Mucosa of descending colon (tissue), 3 donors: ENCODE results near the gene FOXP1. TPM values are rescaled to one million over a fixed set of nuclear protein-coding genes. Genes with fewer than 3 reads are reported as not detected.

ENCODE experiments used
- ATAC-seq: fragments of 200-7000 bp; cut with Tn5 transposase; one replicate; pipeline ENCODE4 v1.9.1; 2020; ENCODE audit warnings: mild to moderate bottlenecking, moderate library complexity
- DNase-seq, 3 donors: peaks; one replicate each; pipeline ENCODE4 v3.0.0-alpha.2; 2020
- H3K36me3 ChIP-seq: fragments of 200-600 bp; one replicate; pipeline ENCODE4 v1.8.0; 2021; ENCODE audit warnings: low read depth, mild to moderate bottlenecking
- H3K4me1 ChIP-seq: fragments of 200-600 bp; one replicate; pipeline ENCODE4 v1.8.0; 2021; ENCODE audit warnings: low read depth, mild to moderate bottlenecking
- H3K4me3 ChIP-seq: fragments of 200-600 bp; one replicate; pipeline ENCODE4 v1.8.0; 2021; ENCODE audit warnings: mild to moderate bottlenecking
- H3K9me3 ChIP-seq: fragments of 200-600 bp; one replicate; pipeline ENCODE4 v1.8.0; 2021; ENCODE audit warnings: mild to moderate bottlenecking
- intact Hi-C, 2 donors: fragments of 100-400 bp; cut with DNase I in 1 of 2; cut with micrococcal nuclease in 1 of 2; formaldehyde crosslinking; loops; one replicate each; pipeline versions ENCODE4 v1.11.0 to v1.11.1; 2022; cut with DNase I, micrococcal nuclease
- total RNA-seq, 3 donors: library from RNA; stranded (reverse); fragmentation: NEBNext Ultra II Directional in 2 of 3; extraction: Animal tissue kit (Norgen Biotek cat#: 25700) in 2 of 3; gene quantifications; one replicate each; pipeline versions ENCODE4 v1.2.1 to v1.2.4, GENCODE V29; 2021 to 2023
- TF ChIP-seq, protein P1 (sequence below): fragments of 200-600 bp; IDR thresholded peaks from one replicate; pipeline ENCODE4 v1.8.0; 2022; ENCODE audit warnings: antibody characterized with exemption, mild to moderate bottlenecking
- donor health status: DM: no; HTN: no; CAD: no; lungs with moderate emphysema.
- donor health status: DM: no; HTN: no; CAD: no.
- donor health status: DM: no; HTN: yes; CAD: no.

The FOXP1 gene
- total RNA-seq, 3 donors from 2014 or later = 133 to 217 (median 214) TPM

DNA sequence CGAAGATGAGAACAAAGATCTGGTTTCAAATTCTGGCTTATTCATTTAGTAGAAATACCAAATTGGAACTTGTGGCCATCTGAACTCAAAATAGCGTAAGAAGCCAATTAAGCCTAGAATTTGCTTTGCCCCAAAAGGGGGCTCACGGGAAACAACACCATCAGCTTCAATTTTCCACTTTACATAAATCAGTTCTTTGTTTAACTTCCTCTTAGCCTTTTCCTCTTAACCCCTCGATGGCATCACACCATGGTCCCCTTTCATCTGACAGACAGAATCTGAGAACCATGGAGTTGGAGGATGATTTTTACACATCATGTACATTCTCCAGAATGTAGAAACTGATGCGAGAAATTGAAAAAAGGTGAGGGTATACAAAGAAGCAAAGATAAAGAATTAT is 207.0 kb downstream of the FOXP1 start:
- intact Hi-C loops = no loop called here
- Histone ChIP-seq H3K4me1 (no peaks in the 10 kb centered on the region), H3K9me3 (no peaks in the 10 kb centered on the region), H3K4me3 (no peak overlapping the region), H3K36me3 (no peaks in the 10 kb centered on the region)
- DNase-seq = no peak
- TF ChIP-seq, protein P1, sequence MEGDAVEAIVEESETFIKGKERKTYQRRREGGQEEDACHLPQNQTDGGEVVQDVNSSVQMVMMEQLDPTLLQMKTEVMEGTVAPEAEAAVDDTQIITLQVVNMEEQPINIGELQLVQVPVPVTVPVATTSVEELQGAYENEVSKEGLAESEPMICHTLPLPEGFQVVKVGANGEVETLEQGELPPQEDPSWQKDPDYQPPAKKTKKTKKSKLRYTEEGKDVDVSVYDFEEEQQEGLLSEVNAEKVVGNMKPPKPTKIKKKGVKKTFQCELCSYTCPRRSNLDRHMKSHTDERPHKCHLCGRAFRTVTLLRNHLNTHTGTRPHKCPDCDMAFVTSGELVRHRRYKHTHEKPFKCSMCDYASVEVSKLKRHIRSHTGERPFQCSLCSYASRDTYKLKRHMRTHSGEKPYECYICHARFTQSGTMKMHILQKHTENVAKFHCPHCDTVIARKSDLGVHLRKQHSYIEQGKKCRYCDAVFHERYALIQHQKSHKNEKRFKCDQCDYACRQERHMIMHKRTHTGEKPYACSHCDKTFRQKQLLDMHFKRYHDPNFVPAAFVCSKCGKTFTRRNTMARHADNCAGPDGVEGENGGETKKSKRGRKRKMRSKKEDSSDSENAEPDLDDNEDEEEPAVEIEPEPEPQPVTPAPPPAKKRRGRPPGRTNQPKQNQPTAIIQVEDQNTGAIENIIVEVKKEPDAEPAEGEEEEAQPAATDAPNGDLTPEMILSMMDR = no peak
- ATAC-seq = no peak

DNA sequence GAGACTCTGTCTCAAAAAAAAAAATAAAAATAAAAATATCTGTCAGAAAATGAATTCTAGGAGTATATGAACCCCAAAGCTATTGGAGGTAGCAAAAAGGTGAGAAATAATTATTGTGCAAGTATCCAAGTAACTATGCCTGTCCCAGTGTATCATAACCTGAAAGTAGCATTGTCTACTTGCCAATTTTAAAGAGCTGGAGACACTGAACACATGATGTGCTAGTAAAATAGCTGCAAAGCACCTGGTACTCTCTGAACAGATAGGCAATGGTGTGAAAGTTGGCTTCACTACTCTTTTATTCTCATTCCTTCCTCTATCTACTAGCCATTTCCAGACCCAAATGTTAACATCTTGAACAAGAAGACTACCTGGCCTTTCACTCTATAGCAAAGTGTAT is 208.9 kb downstream of the FOXP1 start:
- DNase-seq (no peak), ATAC-seq (no peak)
- H3K36me3 ChIP-seq = no peaks in the 10 kb centered on the region
- H3K4me3 ChIP-seq = no peak overlapping the region
- H3K4me1 ChIP-seq = no peaks in the 10 kb centered on the region
- TF ChIP-seq, protein P1 = no peak
- intact Hi-C loops = no loop called here
- H3K9me3 ChIP-seq = no peaks in the 10 kb centered on the region

DNA sequence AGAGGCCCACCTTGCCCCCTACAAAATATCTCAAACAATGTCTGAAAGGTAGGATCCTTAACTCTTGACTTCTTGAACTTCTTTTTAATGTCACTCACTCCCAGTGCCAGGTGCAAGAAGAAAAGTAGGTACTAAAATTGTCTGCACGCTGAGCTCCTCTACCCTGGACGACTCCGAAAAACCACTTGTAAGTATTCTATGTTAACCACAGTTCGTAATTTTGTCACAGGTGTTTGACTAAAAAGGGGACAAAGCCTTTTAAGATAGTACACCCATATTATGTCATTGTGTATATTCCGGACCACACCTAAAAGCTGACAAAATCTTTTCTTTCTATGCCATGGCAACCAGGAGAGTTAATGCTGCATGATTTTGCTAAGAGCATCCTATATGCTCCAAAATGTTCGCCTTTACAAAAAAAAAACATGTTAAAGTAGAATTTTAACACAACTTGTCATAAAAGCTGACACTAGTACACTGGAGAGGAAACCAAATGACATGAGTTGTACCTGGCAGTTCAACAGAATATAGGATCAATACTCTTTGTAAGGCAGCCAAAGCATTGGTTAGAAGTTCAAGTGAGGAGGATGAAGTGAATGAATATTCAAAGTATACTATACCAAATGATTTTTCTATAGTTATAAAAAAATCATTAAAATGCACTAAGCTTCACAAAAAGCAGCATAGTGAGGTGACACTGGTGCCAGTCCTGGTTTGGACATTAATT is 210.5 kb downstream of the FOXP1 start:
- Histone ChIP-seq H3K4me3 (no peak overlapping the region), H3K4me1 (no peaks in the 10 kb centered on the region), H3K36me3 (no peaks in the 10 kb centered on the region), H3K9me3 (no peaks in the 10 kb centered on the region)
- TF ChIP-seq, protein P1 = no peak
- intact Hi-C loops = no loop called here
- DNase-seq (no peak), ATAC-seq (peak; percentile 7)

DNA sequence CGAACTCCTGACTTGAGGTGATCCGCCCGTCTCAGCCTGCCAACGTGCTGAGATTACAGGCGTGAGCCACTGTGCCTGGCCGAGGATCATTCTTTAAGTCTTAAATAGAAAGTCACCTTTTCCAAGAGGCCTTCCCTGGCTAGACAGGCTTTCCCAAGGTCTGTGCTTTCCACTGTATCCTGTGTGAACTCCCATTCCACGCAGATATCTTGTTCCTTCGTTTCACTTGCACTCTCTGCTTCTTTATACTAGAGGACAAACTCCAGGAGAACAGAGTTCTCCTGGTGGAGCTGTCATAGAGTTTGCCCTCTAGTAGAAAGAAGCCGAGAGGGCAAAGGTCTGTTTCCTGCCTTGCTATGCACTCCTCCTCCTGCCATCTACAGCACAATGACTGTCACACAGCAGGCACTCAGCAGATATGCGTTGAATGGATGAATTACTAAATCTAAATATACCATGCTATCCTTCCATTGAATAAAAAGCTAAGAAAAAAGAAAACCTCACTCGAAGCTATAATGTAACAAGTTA is 211.2 kb downstream of the FOXP1 start:
- DNase-seq = peak in 1 of 3 donors; percentile 58

DNA sequence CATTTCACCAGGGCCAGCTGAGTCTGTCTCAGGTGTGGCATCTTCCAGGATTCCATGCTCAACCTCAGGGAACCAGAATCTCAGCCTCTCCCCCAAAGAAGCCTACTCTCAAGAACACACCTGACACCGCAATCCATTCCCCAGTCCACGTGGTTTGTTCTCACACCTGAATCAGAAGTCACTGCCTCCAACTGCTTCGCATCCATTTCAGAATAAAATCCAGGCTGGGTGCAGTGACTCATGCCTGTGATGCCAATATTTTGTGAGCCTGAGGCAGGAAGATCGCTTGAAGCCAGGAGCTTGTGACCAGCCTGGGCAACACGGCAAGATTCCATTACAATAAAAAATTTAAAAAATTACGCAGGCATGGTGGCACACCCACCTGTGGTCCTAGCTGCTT is 212.2 kb downstream of the FOXP1 start:
- no peaks in the 10 kb centered on the region for H3K4me1 ChIP-seq
- ATAC-seq (no peak), DNase-seq (no peak)
- intact Hi-C loops = no loop called here
- no peak overlapping the region for H3K4me3 ChIP-seq
- no peaks in the 10 kb centered on the region for H3K36me3 ChIP-seq
- TF ChIP-seq, protein P1 = no peak
- H3K9me3 ChIP-seq = no peaks in the 10 kb centered on the region

More for the DNA sequence above, 211.2 kb downstream of the FOXP1 start:
- no peak overlapping the region for H3K4me3 ChIP-seq
- intact Hi-C loops = no loop called here
- H3K36me3 ChIP-seq = no peaks in the 10 kb centered on the region
- no peaks in the 10 kb centered on the region for H3K4me1 ChIP-seq
- TF ChIP-seq, protein P1 = no peak
- no peaks in the 10 kb centered on the region for H3K9me3 ChIP-seq
- peak; percentile 97 for ATAC-seq
